ENCODE measurements around the gene NOC2L.

Gene NOC2L

GRCh38 chr1:931380-932172 lies 27.5 kb downstream of the NOC2L start:
- in situ Hi-C loops (cut with MboI; ENCODE audit: low sequenced_read_pairs): no loop called here

- in situ Hi-C loops (cut with MboI; ENCODE audit: low sequenced_read_pairs): no loop called here
These were observed 28.4 kb downstream of the NOC2L start for GRCh38 chr1:930633-931138.

GRCh38 chr1:929712-930632 lies 29.1 kb downstream of the NOC2L start:
- in situ Hi-C loops (cut with MboI; ENCODE audit: low sequenced_read_pairs): no loop called here

- in situ Hi-C loops (cut with MboI; ENCODE audit: low sequenced_read_pairs): no loop called here
These were observed 30.0 kb downstream of the NOC2L start for GRCh38 chr1:928825-929661.

- in situ Hi-C loops (cut with MboI; ENCODE audit: low sequenced_read_pairs): no loop called here
These were observed 31.3 kb downstream of the NOC2L start for GRCh38 chr1:927748-928147.

GRCh38 chr1:927234-927633 lies 31.8 kb downstream of the NOC2L start:
- in situ Hi-C loops (cut with MboI; ENCODE audit: low sequenced_read_pairs): no loop called here

GRCh38 chr1:925561-926421 lies 33.3 kb downstream of the NOC2L start:
- in situ Hi-C loops (cut with MboI; ENCODE audit: low sequenced_read_pairs): no loop called here

- in situ Hi-C loops (cut with MboI; ENCODE audit: low sequenced_read_pairs): no loop called here
These were observed 34.1 kb downstream of the NOC2L start for GRCh38 chr1:924656-925560.

- in situ Hi-C loops (cut with MboI; ENCODE audit: low sequenced_read_pairs): no loop called here
These were observed 34.9 kb downstream of the NOC2L start for GRCh38 chr1:923991-924655.

- in situ Hi-C loops (cut with MboI; ENCODE audit: low sequenced_read_pairs): no loop called here
These were observed 35.7 kb downstream of the NOC2L start, which contains the start of gene SAMD11 for GRCh38 chr1:923131-923990. Gene SAMD11, plus strand, starts transcription at chr1:923923. Its CDS starts 509 bp downstream, at chr1:924432.

GRCh38 chr1:921011-921837 lies 37.8 kb downstream of the NOC2L start:
- in situ Hi-C loops (cut with MboI; ENCODE audit: low sequenced_read_pairs): no loop called here

GRCh38 chr1:920521-920920 lies 38.5 kb downstream of the NOC2L start:
- in situ Hi-C loops (cut with MboI; ENCODE audit: low sequenced_read_pairs): no loop called here

- in situ Hi-C loops (cut with MboI; ENCODE audit: low sequenced_read_pairs): no loop called here
These were observed 39.0 kb downstream of the NOC2L start for GRCh38 chr1:920010-920409.

GRCh38 chr1:919271-919872 lies 39.7 kb downstream of the NOC2L start:
- in situ Hi-C loops (cut with MboI; ENCODE audit: low sequenced_read_pairs): no loop called here

GRCh38 chr1:918843-919242 lies 40.2 kb downstream of the NOC2L start:
- in situ Hi-C loops (cut with MboI; ENCODE audit: low sequenced_read_pairs): no loop called here

- in situ Hi-C loops (cut with MboI; ENCODE audit: low sequenced_read_pairs): no loop called here
These were observed 40.7 kb downstream of the NOC2L start for GRCh38 chr1:918353-918752.

Data from HL-60/S4 (cell line).